ENCODE results near the gene KCNF1. TPM values are rescaled to one million over a fixed set of nuclear protein-coding genes. Genes with fewer than 3 reads are reported as not detected.

Gene KCNF1
- polyA plus RNA-seq, 4 donors = 0.79 to 1.5 (median 1.1) TPM

DNA sequence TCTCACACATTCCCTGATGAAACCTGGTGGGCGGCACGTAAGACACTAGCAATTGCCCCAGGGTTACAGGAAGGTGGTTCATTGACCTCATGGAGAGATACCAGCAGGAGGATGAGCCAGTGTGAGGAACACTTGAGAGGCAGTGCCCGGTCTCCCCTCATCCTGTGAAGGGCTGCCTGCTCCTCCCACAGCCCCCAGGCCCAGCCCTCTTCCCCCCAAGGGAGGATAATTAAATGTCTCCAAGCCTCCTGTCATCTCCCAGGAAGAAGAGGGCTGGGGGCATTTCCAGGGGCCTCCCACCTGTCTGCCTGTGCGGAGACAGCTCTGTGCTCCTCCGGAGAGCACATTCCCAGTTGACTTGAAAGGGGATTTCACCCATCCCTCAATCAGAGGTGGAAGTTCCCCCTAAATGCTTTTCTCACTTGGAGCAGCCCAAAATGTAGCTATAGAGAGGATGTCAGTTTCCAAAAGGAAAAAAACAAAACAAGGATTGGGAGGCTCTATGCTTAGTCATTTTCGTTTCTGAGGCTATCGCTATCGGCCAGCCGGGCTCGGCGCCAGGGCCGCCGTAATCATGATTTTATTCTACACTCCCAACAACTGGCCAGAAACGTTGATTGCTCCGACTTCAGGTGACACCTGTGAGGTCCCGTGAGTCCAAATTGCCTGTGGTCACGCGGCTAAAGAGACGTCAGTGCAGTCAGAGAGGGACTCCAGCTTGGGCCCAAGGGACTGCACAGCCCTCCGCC is 7.1 kb downstream of the KCNF1 start:
- DNase-seq (ENCODE audit: low read depth in 4 of 4, low spot score in 3 of 4) = no peak

DNA sequence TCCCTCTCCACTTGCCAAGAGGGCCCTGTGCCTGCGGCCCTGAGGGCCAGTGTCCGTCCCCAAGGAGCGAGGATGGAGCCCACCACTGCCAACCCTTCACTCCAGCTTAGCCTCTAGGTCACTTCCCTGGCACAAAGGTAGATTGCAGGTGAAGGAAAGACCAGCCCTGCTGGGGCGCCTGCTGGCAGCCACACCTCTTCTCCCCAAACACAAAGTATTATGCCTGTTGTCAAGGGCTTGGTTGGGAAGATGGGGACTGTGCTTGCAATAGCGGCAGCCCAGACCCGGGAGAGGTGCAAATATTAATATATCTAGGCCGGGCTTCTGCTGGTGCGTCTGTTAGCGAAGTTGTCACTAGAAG is 7.7 kb downstream of the KCNF1 start:
- DNase-seq (ENCODE audit: low read depth in 4 of 4, low spot score in 3 of 4) = no peak

DNA sequence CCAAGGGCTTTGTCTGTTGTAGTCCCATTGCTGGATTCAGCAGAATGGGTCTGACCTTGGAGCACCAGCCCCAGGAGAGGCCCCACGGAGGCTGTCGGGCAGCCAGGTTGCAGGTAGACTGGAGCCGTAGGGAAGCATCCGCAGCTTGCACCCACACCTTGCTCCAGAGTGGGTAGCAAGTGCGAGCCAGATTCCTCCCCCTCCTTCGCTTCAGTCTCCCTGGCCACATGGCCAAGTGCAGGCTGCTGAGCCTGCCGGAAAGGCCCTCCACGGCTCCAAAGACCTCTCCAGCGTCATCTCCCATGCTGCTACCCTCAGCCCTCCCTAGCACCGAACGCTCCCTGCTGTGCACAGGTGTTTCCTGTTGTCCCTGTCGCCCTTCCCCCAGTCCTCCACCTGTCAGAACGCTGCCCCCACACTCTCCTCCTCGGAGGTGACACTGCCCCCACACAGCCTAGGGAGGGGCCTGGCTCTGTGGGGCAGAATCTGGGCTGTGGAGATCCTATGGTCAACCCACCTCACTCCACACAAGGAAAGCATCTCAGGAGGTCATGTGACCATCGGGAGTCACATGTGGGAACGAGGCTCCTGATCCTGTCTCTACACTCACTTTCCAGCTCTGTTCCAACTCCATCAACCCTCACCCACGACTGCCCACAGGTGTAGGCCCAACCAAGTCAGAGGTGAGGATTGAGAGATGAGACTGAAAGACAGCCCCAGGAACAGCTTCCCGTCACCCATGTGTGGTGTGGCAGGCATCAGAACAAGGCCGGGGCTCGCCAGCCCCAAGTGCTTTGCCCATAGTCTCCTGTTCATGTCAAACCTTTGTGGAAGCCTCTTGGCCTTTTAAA is 8.3 kb downstream of the KCNF1 start:
- no peak for DNase-seq (ENCODE audit: low read depth in 4 of 4, low spot score in 3 of 4)

DNA sequence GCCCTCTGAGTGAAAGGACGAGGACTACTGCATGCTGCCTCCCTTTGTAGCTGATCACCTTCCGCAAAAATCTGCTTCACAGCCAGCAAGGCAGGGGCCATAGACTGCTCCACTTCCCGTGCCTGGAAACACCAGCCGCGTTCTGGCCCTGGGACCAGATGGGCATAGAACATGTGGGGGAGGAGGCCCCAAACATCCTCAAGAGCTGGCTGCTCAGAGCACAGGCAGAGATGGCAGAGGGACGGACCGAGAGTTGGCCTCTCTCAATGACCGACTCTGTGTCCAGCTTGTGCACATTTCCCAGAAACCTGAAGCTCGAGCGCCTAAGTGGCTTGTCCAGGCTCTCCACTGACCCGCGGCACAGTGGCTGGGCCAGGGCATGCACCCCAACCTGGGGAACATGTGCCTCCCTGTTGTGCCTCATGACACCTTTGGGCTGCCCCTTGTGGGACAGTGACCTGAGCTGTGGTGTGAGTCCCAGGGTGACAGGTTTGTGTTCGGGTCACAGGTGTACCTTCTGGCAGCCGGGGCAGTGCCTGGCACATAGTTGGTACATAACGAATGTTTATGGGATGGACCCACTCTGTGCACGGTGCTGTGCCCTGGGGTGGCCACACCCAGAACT is 9.1 kb downstream of the KCNF1 start:
- no peak for DNase-seq (ENCODE audit: low read depth in 4 of 4, low spot score in 3 of 4)

DNA sequence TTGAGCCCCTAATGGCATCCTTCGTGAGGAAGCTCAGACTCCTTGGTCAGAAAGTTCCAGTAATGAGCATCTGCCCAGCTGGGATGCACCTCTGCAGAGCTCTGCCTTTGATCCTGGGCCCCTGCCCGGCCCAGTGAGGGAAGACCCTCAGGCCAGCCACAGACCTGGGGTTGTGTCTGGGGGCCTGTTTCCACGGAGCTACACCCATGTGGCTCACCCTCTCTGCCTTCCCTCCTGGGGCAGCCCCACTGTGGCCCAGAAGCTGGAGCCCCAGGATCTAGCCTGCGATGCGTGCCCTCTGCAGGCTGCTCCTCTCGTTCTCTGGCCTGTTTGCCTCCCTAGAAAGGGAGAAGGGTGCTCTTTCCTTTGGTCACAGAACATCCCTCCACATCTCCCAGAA is 9.8 kb downstream of the KCNF1 start:
- no peak for DNase-seq (ENCODE audit: low read depth in 4 of 4, low spot score in 3 of 4)

DNA sequence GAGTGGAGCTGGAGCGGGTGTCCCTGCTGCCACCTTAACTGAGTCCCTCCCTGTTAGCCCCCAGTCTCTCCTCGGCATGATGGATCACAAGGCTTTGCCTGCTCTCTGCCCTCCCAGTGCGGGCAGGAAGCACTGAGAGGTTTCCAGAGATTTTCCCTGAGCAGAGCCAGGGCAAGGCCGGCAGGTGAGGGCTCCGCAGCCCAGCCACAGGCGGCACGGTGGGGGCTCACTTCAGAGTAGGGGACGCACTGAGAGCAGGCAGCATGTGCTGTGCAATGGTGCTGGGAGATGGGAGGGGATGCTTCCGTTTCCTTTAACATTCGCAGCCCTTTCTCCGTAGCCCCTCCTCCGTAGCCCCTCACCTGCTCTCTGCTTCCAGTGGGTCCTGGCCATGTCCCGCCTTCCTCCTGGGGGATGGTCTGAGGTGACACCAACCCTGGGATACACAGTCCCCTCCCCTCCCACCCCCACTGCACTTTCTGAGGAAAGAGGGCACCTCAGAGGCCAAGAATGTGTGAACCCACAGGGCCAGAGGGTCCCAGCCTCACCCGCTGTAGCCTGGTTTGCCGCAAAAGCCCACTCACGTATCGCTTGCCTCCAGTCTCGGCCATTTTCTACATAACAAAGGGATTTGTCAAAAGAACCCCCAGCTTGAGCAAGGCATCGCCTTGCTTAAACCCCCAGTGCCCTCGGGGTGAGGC is 10.7 kb downstream of the KCNF1 start:
- no peak for DNase-seq (ENCODE audit: low read depth in 4 of 4, low spot score in 3 of 4)

DNA sequence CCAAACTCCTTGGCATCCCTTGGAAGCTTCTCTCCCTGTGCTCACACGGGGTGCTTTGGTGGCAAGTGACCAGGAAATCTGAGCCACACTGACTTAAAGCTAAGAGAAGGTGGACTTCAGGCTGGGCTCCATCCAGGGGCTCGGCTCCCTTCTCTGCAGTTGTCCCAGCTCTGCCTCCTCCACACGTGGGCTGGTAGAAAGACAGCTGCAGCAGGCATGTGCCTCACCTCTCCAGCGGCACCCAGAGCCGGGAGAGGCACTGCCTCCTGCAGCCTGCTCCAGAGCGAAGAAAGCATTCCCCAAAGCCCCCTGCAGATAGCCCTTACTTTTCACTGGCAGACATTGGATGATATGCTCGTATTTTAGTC is 11.3 kb downstream of the KCNF1 start:
- no peak for DNase-seq (ENCODE audit: low read depth in 4 of 4, low spot score in 3 of 4)

DNA sequence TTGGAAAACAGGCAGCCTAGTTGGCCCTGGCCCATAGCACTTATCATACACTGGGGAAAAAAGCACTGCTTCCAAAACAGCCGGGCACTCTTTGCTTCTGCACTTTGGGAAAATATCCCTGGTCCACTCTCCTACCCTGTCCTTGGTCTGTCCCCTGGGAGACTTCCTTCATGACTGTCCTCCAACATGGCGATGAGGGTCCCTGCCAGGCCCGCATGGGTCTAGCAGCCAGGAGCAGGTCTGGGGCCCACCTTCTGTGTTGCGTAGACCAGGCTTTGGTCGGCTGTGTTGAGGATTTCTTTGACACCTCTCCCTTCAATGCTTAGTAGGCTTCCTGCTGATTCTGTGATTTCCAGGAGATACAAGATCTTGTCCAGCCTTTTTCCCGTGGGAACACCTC is 12.2 kb downstream of the KCNF1 start:
- no peak for DNase-seq (ENCODE audit: low read depth in 4 of 4, low spot score in 3 of 4)

DNA sequence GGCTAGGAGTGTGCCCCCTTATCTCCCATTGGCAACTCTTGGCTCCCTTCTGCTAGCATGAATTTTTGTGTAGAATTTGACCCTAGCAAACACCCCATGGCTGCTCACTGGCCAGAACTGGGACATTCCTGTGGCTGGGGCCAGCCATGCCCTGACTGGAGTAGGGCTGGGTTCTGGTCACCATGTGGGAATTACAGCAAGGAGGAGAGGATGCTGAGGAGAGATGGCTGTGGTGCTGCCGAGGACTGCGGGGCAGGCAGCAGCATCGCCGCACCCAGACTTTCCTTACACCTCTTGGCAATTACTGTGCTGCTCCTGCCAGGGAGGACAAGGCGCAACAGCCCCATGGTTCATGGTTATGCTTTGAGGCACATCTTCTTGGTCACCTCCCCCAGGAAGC is 12.7 kb downstream of the KCNF1 start:
- DNase-seq (ENCODE audit: low read depth in 4 of 4, low spot score in 3 of 4) = no peak

DNA sequence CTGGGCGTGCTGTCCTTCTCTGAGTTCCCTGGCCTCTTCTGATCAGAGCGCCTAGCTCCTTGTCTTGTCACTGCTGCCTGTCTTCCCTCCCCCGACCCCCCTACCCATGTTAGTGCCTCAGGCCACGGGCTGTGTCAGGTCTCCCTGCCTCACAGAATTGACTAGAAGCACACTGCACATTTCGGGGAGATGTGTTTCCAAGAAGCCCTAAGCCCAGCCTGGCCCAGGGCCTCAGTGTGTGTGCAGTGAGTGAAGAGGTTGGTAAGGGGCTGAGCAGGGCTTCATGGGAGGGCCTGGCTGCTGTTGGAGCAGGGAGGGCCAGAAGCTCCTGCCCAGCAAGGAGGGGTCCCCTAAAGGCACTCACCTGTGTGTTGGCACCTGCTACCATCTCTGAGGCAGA is 13.1 kb downstream of the KCNF1 start:
- no peak for DNase-seq (ENCODE audit: low read depth in 4 of 4, low spot score in 3 of 4)

DNA sequence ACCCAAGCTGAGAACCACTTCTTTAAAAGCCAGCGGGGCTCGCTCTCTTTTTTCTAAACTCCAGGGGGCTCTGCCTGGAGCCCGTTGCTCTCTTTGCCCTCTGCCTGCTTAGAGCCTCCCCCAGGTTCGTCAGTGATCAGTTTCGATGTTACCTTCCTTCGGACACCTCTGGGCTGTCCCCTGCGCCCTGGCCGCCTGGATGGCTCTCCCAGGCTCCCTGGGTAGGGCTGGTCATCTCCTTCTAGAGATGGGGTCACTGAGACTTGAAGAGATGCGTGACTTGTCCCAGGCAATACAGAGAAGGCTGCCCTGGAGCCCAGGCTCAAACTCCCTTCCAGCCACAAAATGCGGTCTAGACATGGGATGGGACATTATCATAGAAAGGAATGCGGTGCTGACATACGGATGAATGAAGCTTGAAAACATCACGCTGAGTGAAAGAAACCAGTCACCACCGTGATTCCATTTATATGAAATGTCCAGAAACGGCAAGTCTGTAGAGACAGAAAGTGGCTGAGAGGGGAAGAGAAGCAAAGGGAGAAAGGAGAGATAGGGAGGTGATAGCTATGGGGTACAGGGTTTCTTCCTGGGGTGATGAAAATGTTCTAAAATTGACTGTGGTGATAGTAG is 14.6 kb downstream of the KCNF1 start:
- DNase-seq (ENCODE audit: low read depth in 4 of 4, low spot score in 3 of 4) = no peak

DNA sequence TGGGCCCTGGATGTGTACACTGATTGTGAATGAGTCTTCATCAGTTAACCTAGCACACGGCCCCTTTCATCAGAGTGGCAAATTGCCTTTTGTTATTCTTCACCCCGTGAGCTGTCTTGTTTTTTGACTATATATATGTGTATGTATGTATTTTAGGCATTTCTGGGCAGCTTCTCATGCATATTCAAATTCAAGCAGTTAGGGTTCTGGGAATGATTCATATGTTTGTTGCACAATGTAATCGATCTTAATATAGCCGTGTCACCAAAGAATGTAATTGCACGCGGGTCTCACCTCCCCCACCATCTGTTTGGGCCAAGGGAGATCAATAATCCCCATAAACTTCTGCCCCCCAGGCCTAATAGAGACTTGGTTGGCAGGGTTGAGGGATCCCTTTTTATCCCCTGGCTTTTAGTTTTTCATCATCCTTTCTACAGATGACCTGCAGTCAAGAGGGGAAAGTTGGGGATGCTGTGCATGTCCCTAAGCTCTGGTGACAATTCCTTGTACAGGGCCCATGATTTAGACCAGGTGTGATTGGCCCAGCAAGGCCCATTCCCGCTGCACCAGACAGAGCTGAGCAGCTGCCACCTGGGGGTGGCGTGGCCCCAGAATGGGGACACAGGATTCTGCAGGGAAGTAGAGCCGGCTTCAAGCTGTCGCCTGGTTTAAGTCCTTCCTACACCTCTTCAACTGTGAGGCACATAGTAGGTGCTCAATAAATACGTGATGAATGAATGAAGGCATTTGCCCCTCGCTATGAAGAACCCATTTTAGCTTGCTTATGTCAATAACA is 19.2 kb downstream of the KCNF1 start:
- no peak for DNase-seq (ENCODE audit: low read depth in 4 of 4, low spot score in 3 of 4)

DNA sequence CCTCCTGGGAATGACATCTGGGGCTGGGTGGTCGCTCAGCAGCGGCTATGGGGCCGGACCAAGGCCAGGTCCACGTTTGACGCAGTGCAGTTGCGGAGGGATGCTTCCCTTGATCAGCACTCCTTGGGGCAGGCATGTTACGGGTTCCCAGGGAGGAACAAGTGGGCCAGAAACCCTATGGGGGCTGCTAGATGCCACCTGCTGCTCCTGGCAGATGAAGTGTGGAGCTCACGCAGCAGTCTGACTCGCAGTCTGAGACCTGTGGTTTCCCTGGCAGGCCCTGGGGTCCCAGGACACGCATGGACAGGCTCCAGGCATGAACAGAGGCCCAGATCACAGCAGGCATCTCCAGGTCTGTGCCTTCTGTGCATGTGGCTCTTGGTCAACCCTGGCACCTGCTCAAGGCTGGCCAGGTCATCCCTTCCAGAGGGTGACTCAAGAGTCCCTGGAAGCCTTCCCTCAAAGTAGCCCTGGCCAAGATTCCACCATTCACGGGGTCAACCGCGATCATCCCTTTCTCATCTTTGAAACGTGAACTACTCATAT is 20.0 kb downstream of the KCNF1 start:
- DNase-seq (ENCODE audit: low read depth in 4 of 4, low spot score in 3 of 4) = no peak

DNA sequence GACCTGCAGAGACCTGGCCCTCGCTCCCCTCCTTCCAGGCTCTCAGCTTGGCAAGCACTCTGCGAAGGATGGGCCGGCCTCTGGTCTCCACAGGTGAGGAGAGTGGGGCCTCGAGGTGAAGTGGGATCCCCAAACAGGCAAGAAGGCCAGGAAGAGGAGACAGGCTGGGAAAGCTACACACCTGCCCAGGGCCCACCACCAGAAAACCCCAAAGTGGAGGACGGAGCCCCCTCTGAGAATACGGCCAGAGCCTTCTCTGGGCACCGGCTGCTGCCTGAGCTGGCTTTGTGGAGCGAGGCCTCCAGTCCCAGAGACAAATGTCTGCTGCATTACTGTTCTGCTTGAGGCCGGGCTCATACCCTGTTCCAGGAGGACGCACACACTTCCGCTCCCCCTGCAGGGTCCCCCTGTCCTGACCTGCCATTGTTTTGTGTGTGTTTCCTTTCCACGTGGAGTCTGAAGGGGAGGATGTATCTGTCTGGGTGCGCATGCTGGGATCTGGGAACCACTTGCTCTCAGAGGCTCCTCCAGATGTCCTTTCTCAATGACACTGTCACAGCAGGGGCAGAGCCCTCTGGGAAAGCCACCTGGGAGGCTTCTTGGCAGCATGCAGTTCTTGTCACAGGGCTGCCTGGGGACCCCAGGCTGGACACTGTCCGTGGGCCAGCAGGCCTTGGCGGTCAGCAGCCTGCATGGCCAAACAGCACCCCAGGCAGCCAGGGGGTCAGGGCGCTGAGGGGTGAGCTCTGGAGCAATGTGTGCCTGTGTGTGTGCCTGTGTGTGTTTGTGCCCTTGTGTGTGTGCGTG is 20.8 kb downstream of the KCNF1 start:
- DNase-seq (ENCODE audit: low read depth in 4 of 4, low spot score in 3 of 4) = peak in 2 of 4 donors; percentile 44 to 63

DNA sequence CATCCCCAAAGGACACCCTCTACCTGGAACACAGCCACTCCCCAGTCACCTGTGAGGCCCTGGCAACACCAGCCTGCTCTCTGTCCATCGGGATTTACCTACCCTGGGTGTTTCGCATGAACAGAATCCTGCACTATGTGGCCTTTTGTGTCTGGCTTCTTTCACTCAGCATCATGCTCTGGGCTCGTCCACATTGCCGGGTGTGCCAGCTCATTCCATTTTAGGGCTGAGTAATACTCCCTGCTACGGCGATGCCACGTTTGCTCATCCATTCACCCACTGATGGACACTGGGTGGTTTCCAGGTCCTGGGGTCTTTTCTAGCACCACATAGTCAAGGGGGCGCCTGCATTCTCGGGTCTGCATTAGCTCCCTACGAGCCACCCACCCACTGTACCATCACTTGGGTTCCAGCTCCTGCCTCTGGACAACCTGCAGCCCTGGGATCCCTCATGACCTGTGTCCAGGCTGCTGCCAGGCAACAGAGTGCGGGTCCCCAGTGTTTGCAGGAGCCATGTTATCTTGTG is 22.0 kb downstream of the KCNF1 start:
- DNase-seq (ENCODE audit: low read depth in 4 of 4, low spot score in 3 of 4) = no peak

DNA sequence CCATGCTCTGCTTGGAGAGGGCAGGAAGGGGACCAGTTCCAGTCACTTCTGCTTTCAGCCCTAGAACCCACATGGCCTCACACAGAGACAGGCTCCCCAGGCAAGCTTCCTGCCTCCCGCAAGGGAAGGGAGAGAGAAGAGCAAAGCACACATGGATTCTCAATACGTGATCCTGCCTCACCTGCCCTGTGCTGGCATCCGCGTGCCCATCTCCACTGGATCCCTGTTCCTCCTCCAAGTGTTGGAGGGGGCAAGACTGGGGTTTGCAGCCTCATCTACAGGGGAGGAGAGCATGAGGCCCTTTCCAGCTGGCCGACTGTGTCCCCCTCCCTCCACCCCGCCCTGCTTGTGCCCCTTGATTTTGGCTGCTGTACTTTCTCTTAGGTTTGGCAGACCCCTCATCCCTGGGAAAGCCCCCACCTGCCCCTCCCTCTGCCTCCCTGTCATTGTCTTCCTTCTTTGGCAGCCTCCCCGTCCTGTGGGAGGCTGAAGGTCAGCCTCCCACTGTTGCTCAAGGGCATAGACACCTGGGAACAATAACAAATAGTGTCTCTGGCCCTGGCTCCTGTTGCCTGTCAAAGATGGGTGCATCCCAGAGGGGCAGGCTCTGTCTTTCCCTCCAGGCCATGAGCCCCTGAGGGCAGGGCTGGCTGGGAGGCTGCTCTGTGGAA is 22.7 kb downstream of the KCNF1 start:
- DNase-seq (ENCODE audit: low read depth in 4 of 4, low spot score in 3 of 4) = no peak

DNA sequence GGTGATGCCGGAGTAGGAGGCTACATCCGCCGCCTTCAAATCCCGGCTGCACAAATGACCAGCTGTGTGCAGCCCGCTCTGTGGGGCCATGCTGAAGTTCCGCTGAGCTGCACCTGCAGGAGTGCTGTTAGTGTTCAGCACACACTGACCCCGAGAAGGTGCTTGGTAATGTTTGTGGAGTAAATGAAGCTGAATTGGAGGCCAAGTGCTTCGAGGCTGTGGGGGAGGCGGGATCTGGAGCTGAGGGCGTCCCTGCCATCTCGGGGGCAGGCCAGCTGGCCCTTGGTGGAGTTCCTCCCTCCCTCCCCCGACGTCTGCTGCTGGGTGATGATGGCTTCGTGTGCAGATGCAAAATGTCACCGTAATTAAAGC is 23.2 kb downstream of the KCNF1 start:
- peak in 2 of 4 donors; percentile 36 to 40 for DNase-seq (ENCODE audit: low read depth in 4 of 4, low spot score in 3 of 4)

DNA sequence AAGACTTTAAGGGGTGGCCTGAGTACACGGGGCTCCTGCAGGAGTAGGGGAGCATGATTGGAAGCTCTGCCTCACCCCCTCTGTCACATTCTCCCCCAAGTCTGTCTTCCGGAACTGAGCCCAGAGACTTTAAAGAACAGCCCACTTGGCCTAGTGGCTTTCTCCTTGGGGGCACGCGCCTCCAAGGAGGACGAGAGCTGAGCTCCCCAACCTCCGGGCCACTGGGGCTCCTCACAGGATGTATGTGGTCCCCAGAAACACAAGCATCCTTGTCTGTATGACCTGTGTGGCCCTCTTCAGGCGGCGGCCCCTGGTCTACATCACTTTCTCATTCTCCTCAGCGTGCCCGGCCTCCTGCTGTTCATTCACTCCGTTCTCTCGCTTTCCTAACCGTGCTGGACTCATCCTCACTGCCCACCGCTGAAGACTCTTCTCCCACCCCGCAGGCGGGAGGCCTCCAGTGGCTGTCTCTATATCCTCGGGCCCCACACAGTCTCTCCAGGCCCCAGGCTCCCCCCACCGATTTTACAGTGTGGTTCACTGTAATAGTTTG is 23.7 kb downstream of the KCNF1 start:
- no peak for DNase-seq (ENCODE audit: low read depth in 4 of 4, low spot score in 3 of 4)

All from right renal pelvis (tissue), 4 donors.